ENCODE results near the gene NAA20.
A peak's percentile ranks its signal among the peaks of the same experiment; 100 is the strongest.

The NAA20 gene

GRCh38 chr20:20020908-20021307, 3.7 kb downstream of the NAA20 start:
- no peak for DNase-seq

- DNase-seq = no peak
These were observed 4.7 kb downstream of the NAA20 start for GRCh38 chr20:20021835-20022234.

GRCh38 chr20:20022498-20022897, 5.3 kb downstream of the NAA20 start:
- no peak for DNase-seq

GRCh38 chr20:20023395-20023794, 6.2 kb downstream of the NAA20 start:
- DNase-seq = no peak

- no peak for DNase-seq
These were observed 7.8 kb downstream of the NAA20 start for GRCh38 chr20:20024942-20025341.

GRCh38 chr20:20027284-20027683, 10.1 kb downstream of the NAA20 start:
- no peak for DNase-seq

GRCh38 chr20:20031790-20032189, 14.6 kb downstream of the NAA20 start:
- DNase-seq = no peak

- DNase-seq = no peak
These were observed 17.3 kb downstream of the NAA20 start for GRCh38 chr20:20034486-20034885.

- no peak for DNase-seq
These were observed 19.6 kb downstream of the NAA20 start for GRCh38 chr20:20036756-20037155.

GRCh38 chr20:20037960-20038359, 20.8 kb downstream of the NAA20 start:
- no peak for DNase-seq

- no peak for DNase-seq
These were observed 21.4 kb downstream of the NAA20 start for GRCh38 chr20:20038586-20038985.

GRCh38 chr20:20039752-20040387, 22.7 kb downstream of the NAA20 start:
- no peak for DNase-seq

- no peak for DNase-seq
These were observed 34.6 kb downstream of the NAA20 start for GRCh38 chr20:20051767-20052073.

GRCh38 chr20:20052074-20052970, 35.2 kb downstream of the NAA20 start, which contains the start of the genes CFAP61 and CRNKL1:
Gene CFAP61, plus strand, starts transcription at chr20:20052532. Its CDS starts 4,122 bp downstream, at chr20:20056654.
Gene CRNKL1, minus strand, starts transcription at chr20:20052466. Its CDS starts 124 bp downstream, at chr20:20052342.
- peak; percentile 99 for DNase-seq

GRCh38 chr20:20060234-20060998, 43.3 kb downstream of the NAA20 start:
- DNase-seq = no peak

- DNase-seq = no peak
These were observed 47.0 kb downstream of the NAA20 start for GRCh38 chr20:20063941-20064702.

- DNase-seq = no peak
These were observed 48.2 kb downstream of the NAA20 start for GRCh38 chr20:20065361-20065760.

- no peak for DNase-seq
These were observed 53.9 kb downstream of the NAA20 start for GRCh38 chr20:20070871-20071726.

GRCh38 chr20:20073801-20074371, 56.7 kb downstream of the NAA20 start:
- no peak for DNase-seq

- no peak for DNase-seq
These were observed 57.9 kb downstream of the NAA20 start for GRCh38 chr20:20075032-20075431.
